ENCODE data around the gene NUDCD3. TPM values are rescaled to one million over a fixed set of nuclear protein-coding genes. Genes with fewer than 3 reads are reported as not detected.

NUDCD3 gene
- total RNA-seq, 2 donors from 2014 or later = 96.4 to 101 TPM

DNA sequence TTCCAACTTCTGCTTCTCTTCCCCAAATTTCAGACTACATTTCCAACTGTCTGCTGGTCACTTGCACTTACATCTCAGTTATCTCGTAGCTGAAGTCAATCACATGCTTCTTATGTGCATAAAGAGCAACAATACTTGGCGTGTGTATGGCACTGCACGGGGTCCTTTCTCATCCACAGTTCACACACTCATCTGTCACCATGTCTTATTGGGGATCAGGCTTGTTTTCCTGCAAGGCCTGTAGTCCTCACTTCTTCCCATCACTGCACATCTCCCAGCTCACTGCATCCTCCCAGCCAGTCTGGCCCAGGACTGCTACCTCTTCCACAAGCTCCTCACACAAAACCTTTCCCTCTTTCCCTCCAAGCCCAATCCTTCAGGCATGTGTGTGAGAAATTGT is 35.3 kb downstream of the NUDCD3 start:
- ATAC-seq (replicated peaks) = no peak
- H3K4me3 Mint-ChIP-seq = peak overlapping the region; percentile 16
- H3K36me3 Mint-ChIP-seq (ENCODE audit: low read depth) = peaks cover 74% of the 10 kb centered on the region
- H3K27me3 Mint-ChIP-seq = no peaks in the 10 kb centered on the region
- H3K27ac Mint-ChIP-seq = peak overlapping the region; percentile 31
- H3K4me1 Mint-ChIP-seq = peaks cover 46% of the 10 kb centered on the region
- H3K9me3 Mint-ChIP-seq = no peaks in the 10 kb centered on the region

- peaks cover 42% of the 10 kb centered on the region for H3K4me1 Mint-ChIP-seq
- ATAC-seq (replicated peaks) = peak; percentile 81
- no peaks in the 10 kb centered on the region for H3K9me3 Mint-ChIP-seq
- H3K27me3 Mint-ChIP-seq = no peaks in the 10 kb centered on the region
- H3K27ac Mint-ChIP-seq = peak overlapping the region; percentile 31
- H3K4me3 Mint-ChIP-seq = no peak overlapping the region
- H3K36me3 Mint-ChIP-seq (ENCODE audit: low read depth) = peaks cover 70% of the 10 kb centered on the region
Observed at GRCh38 chr7:44454348-44454747, 36.1 kb downstream of the NUDCD3 start.

DNA sequence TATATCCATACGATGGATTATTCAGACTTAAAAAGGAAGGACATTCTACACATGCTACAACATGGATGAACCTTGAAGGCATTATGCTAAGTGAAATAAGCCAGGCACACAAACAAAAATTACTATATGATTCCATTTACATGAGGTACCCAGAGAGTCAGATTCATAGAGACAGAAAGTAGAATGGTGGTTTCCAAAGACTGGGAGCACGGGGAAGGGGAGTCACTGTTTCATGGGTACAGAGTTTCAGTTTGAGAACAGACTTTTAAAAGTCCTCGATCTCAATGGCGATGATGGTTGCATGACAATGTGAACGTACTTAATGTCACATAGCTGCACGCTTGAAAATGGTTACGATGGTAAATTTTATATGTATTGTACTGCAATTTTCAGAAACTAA is 39.3 kb downstream of the NUDCD3 start:
- Mint-ChIP-seq H3K36me3 (ENCODE audit: low read depth) (peaks cover 77% of the 10 kb centered on the region), H3K4me1 (peaks cover 38% of the 10 kb centered on the region), H3K4me3 (no peak overlapping the region), H3K9me3 (no peaks in the 10 kb centered on the region), H3K27me3 (no peaks in the 10 kb centered on the region), H3K27ac (peak overlapping the region; percentile 47)
- peak; percentile 78 for ATAC-seq (replicated peaks)

GRCh38 chr7:44449584-44449928 is 40.9 kb downstream of the NUDCD3 start:
- Mint-ChIP-seq H3K27me3 (no peaks in the 10 kb centered on the region), H3K4me1 (peaks cover 37% of the 10 kb centered on the region)

DNA sequence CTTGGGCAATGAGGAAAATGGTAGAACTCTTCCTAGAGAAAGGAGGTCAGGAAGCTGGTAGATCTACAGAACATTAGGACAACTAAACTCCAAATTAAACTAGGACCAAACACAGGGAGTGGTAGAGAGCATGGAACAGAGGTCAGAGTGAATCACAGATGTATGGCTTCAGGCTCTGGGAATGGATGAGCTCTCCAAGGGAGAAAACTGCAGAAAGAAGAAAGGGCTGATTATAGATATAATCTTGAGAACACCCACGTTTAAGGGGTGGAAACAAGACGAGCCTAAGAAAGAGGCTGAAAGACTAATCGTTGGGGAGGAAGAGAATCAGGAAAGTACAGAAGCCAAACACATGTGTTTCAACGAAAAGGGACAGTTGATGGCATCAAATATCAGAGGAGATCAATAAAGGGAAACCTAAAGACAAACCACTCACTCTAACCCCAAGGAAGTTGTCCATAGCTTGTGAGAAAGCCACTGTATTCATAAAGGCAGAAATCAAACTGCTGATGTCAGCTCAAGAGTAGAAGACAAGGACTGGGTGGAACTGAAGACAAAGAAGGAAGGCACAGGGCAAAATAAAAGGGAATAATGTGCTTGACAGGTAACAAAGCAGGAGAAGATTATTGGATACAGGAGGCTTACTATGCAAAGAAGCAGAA is 41.4 kb downstream of the NUDCD3 start:
- peak overlapping the region; percentile 7 for H3K4me3 Mint-ChIP-seq
- ATAC-seq (replicated peaks) = peak; percentile 47
- H3K27ac Mint-ChIP-seq = peak overlapping the region; percentile 3

More at GRCh38 chr7:44449584-44449928, 40.9 kb downstream of the NUDCD3 start:
- peak overlapping the region; percentile 7 for H3K4me3 Mint-ChIP-seq
- no peak for ATAC-seq (replicated peaks)
- peaks cover 78% of the 10 kb centered on the region for H3K36me3 Mint-ChIP-seq (ENCODE audit: low read depth)
- no peaks in the 10 kb centered on the region for H3K9me3 Mint-ChIP-seq
- no peak overlapping the region for H3K27ac Mint-ChIP-seq

GRCh38 chr7:44447874-44448425 is 42.5 kb downstream of the NUDCD3 start:
- no peak for ATAC-seq (replicated peaks)
- Mint-ChIP-seq H3K9me3 (no peaks in the 10 kb centered on the region), H3K27me3 (no peaks in the 10 kb centered on the region), H3K36me3 (ENCODE audit: low read depth) (peaks cover 69% of the 10 kb centered on the region), H3K4me1 (peaks cover 38% of the 10 kb centered on the region), H3K4me3 (no peak overlapping the region), H3K27ac (no peak overlapping the region)

More for the DNA sequence above, 41.4 kb downstream of the NUDCD3 start:
- Mint-ChIP-seq H3K36me3 (ENCODE audit: low read depth) (peaks cover 76% of the 10 kb centered on the region), H3K4me1 (peaks cover 38% of the 10 kb centered on the region), H3K27me3 (no peaks in the 10 kb centered on the region), H3K9me3 (no peaks in the 10 kb centered on the region)

GRCh38 chr7:44445986-44446671 is 44.3 kb downstream of the NUDCD3 start:
- Mint-ChIP-seq H3K27me3 (no peaks in the 10 kb centered on the region), H3K36me3 (ENCODE audit: low read depth) (peaks cover 62% of the 10 kb centered on the region), H3K27ac (no peak overlapping the region), H3K4me3 (no peak overlapping the region), H3K9me3 (no peaks in the 10 kb centered on the region), H3K4me1 (peaks cover 37% of the 10 kb centered on the region)
- no peak for ATAC-seq (replicated peaks)

- Mint-ChIP-seq H3K4me1 (peaks cover 42% of the 10 kb centered on the region), H3K27ac (no peak overlapping the region), H3K27me3 (no peaks in the 10 kb centered on the region), H3K9me3 (no peaks in the 10 kb centered on the region), H3K36me3 (ENCODE audit: low read depth) (peaks cover 50% of the 10 kb centered on the region), H3K4me3 (no peak overlapping the region)
- peak; percentile 60 for ATAC-seq (replicated peaks)
Observed at GRCh38 chr7:44441079-44441478, 49.4 kb downstream of the NUDCD3 start.

GRCh38 chr7:44440577-44441078 is 49.8 kb downstream of the NUDCD3 start:
- H3K27me3 Mint-ChIP-seq = no peaks in the 10 kb centered on the region
- peaks cover 45% of the 10 kb centered on the region for H3K4me1 Mint-ChIP-seq
- no peaks in the 10 kb centered on the region for H3K9me3 Mint-ChIP-seq
- no peak overlapping the region for H3K27ac Mint-ChIP-seq
- peaks cover 47% of the 10 kb centered on the region for H3K36me3 Mint-ChIP-seq (ENCODE audit: low read depth)
- no peak overlapping the region for H3K4me3 Mint-ChIP-seq
- peak; percentile 67 for ATAC-seq (replicated peaks)

DNA sequence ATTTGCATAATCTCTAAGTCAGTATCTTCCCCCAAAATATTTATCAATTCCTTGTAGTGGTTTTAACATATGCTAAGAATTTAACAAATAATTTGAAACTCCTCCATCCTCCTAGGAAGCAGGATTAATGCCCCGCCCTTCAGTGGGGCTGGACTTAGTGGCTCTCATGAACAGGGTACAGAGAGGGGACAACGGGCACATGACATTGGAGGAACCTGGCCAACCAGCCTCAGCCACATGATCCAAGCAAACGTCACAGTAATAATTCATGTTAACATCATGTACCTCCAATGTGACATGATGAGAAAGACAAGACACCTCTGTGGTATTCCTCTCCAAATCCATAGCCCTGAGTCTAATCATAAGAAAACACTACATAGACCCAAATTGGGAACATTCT is 50.5 kb downstream of the NUDCD3 start:
- H3K27ac Mint-ChIP-seq = peak overlapping the region; percentile 61
- H3K9me3 Mint-ChIP-seq = no peaks in the 10 kb centered on the region
- H3K4me1 Mint-ChIP-seq = peaks cover 42% of the 10 kb centered on the region

DNA sequence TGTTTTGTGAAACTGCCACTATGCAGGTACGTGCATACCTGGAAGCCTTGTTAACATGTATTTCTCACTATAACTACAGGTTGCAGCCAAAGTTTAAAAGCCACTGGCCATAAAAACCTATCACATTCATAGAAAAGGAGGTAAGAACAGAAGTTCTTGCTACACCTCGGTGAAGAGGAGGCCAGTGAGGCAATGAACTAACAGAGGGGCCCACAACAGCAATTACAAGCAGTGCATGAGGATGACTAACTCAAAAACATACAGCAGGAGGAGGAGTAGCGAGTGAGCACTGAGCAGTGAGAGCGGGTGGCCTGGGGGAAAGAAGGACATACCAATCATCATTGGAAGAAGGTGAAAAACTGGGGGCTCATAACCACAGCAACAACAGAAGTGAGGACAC is 51.6 kb downstream of the NUDCD3 start:
- H3K4me3 Mint-ChIP-seq = no peak overlapping the region
- H3K4me1 Mint-ChIP-seq = peaks cover 42% of the 10 kb centered on the region
- H3K36me3 Mint-ChIP-seq (ENCODE audit: low read depth) = peaks cover 46% of the 10 kb centered on the region
- no peaks in the 10 kb centered on the region for H3K9me3 Mint-ChIP-seq
- peak overlapping the region; percentile 61 for H3K27ac Mint-ChIP-seq
- no peaks in the 10 kb centered on the region for H3K27me3 Mint-ChIP-seq
- no peak for ATAC-seq (replicated peaks)

More for the DNA sequence above, 50.5 kb downstream of the NUDCD3 start:
- H3K36me3 Mint-ChIP-seq (ENCODE audit: low read depth) = peaks cover 45% of the 10 kb centered on the region
- no peak for ATAC-seq (replicated peaks)
- no peaks in the 10 kb centered on the region for H3K27me3 Mint-ChIP-seq
- H3K4me3 Mint-ChIP-seq = no peak overlapping the region

DNA sequence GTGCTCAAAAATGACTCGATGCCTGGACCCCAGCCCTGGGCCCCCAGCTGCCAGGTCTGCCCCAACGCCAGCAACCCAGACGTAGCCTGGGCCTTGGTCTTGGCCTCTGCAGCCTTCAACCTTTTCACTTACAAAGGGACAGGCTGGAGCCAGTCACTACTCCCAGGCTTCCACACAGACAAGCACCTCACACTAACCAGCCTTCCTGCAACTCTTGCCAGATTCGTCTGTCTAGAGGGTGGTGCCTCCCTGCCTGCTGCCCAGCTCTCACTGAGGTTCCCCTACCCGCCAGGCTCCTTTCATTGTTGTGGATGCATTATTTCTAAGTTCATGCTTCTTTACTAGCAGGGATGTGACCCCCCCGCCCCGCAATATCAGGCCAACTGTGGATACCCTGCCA is 56.3 kb downstream of the NUDCD3 start:
- H3K4me1 Mint-ChIP-seq = peaks cover 31% of the 10 kb centered on the region
- no peak for ATAC-seq (replicated peaks)
- H3K9me3 Mint-ChIP-seq = no peaks in the 10 kb centered on the region
- no peak overlapping the region for H3K4me3 Mint-ChIP-seq
- H3K36me3 Mint-ChIP-seq (ENCODE audit: low read depth) = peaks cover 30% of the 10 kb centered on the region
- H3K27me3 Mint-ChIP-seq = no peaks in the 10 kb centered on the region
- peak overlapping the region; percentile 53 for H3K27ac Mint-ChIP-seq

DNA sequence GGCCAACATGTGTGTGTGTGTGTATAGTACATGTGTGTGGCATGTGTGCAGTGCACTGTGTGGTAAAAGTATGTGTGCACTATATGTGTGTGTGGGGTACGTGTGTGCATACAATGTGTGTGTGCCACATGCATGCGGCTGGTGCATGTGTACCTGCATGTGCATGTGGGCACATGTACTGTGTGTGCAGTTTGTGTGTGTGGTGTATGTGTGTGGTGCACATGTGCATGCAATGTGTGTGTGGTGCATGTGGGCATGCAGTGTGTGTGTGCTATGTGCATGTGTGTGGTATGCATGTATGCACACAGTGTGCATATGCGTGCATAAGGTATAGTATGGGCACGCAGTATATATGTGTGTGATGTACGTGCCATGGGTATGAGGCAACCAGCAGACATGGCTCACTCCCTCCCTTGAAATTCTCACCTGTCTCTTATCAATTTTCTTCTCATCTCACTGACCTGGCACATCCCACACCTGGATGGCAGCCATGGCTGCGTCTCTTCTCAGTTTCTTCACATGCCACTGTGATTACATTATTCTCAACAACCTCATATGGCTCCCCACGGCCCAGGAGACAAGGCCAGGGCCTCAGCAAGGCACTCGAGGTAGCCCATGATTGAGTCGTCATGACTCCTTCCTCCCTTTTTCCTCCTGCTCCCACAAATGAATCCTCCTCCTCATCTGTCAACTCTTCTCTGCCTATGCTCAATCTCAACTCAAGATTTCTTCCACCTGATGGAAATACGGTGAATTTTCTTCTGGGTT is 57.0 kb downstream of the NUDCD3 start:
- H3K27me3 Mint-ChIP-seq = no peaks in the 10 kb centered on the region
- H3K9me3 Mint-ChIP-seq = no peaks in the 10 kb centered on the region
- no peak for ATAC-seq (replicated peaks)
- peaks cover 27% of the 10 kb centered on the region for H3K36me3 Mint-ChIP-seq (ENCODE audit: low read depth)
- peak overlapping the region; percentile 53 for H3K27ac Mint-ChIP-seq
- peaks cover 31% of the 10 kb centered on the region for H3K4me1 Mint-ChIP-seq
- H3K4me3 Mint-ChIP-seq = no peak overlapping the region

DNA sequence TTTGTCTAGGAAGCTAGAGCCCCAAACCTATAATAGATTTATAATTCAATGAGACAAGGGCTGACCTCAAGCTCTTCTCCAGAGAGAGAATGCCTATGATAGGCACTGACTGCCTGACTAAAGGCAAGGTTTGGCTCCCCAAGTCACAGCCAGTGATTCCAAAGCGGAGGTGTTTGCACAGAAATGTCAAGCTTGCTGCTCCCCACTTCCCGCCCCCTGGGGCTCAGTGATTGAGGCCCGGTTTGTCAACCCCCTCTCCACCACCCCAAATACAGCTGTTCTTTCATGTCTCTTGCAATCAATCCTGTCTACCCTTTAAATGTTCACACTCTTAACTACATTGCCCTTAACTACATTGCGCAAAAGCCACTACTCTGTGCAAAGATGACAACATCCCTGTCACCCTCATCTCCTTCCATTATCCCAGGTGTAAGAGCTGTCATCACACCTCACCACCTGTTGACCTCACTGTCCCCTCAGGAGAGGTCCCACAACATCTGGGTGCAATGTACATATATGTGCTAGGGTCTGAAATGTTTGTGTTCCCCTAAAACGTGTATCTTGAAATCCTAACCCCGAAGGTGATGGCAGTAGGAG is 58.0 kb downstream of the NUDCD3 start:
- Mint-ChIP-seq H3K36me3 (ENCODE audit: low read depth) (peaks cover 31% of the 10 kb centered on the region), H3K4me3 (no peak overlapping the region), H3K27me3 (no peaks in the 10 kb centered on the region), H3K27ac (peak overlapping the region; percentile 36), H3K9me3 (no peaks in the 10 kb centered on the region), H3K4me1 (peaks cover 31% of the 10 kb centered on the region)
- no peak for ATAC-seq (replicated peaks)
